ENCODE data around the gene DHH.
"Not testable (repeated sequence)": the region's sequence is repeated elsewhere in the genome, so short reads cannot be mapped to it uniquely, and the experiment has no call there.

The DHH gene

GRCh38 chr12:49094160-49094974 lies at the start of gene DHH:
Gene DHH, minus strand, starts transcription at chr12:49094801. Its CDS starts 289 bp downstream, at chr12:49094512.
- in situ Hi-C loops (cut with MboI; ENCODE audit: low sequenced_read_pairs): no loop called here

- in situ Hi-C loops (cut with MboI; ENCODE audit: low sequenced_read_pairs): no loop called here
Measured at GRCh38 chr12:49144384-49144783, 49.8 kb upstream of the DHH start.

- in situ Hi-C loops (cut with MboI; ENCODE audit: low sequenced_read_pairs): no loop called here
Measured at GRCh38 chr12:49138999-49139398, 44.4 kb upstream of the DHH start.

GRCh38 chr12:49138587-49138986 lies 44.0 kb upstream of the DHH start:
- in situ Hi-C loops (cut with MboI; ENCODE audit: low sequenced_read_pairs): no loop called here

- in situ Hi-C loops (cut with MboI; ENCODE audit: low sequenced_read_pairs): no loop called here
Measured at GRCh38 chr12:49137476-49137875, 42.9 kb upstream of the DHH start.

- in situ Hi-C loops (cut with MboI; ENCODE audit: low sequenced_read_pairs): not testable (repeated sequence)
Measured at GRCh38 chr12:49136997-49137396, 42.4 kb upstream of the DHH start.

GRCh38 chr12:49133590-49133989 lies 39.0 kb upstream of the DHH start:
- in situ Hi-C loops (cut with MboI; ENCODE audit: low sequenced_read_pairs): no loop called here

GRCh38 chr12:49133014-49133413 lies 38.4 kb upstream of the DHH start:
- in situ Hi-C loops (cut with MboI; ENCODE audit: low sequenced_read_pairs): no loop called here

GRCh38 chr12:49131894-49132461 lies 37.4 kb upstream of the DHH start:
- in situ Hi-C loops (cut with MboI; ENCODE audit: low sequenced_read_pairs): no loop called here

GRCh38 chr12:49131051-49131893 lies 36.7 kb upstream of the DHH start, which contains the start of gene TUBA1B:
Gene TUBA1B, minus strand, starts transcription at chr12:49131395. Its CDS starts 95 bp downstream, at chr12:49131300.
- in situ Hi-C loops (cut with MboI; ENCODE audit: low sequenced_read_pairs): no loop called here

- in situ Hi-C loops (cut with MboI; ENCODE audit: low sequenced_read_pairs): no loop called here
Measured at GRCh38 chr12:49130151-49131050, 35.8 kb upstream of the DHH start.

GRCh38 chr12:49129332-49130150 lies 34.9 kb upstream of the DHH start:
- in situ Hi-C loops (cut with MboI; ENCODE audit: low sequenced_read_pairs): no loop called here

GRCh38 chr12:49127971-49128370 lies 33.4 kb upstream of the DHH start:
- in situ Hi-C loops (cut with MboI; ENCODE audit: low sequenced_read_pairs): not testable (repeated sequence)

- in situ Hi-C loops (cut with MboI; ENCODE audit: low sequenced_read_pairs): no loop called here
Measured at GRCh38 chr12:49126852-49127763, 32.5 kb upstream of the DHH start.

GRCh38 chr12:49121047-49121696 lies 26.6 kb upstream of the DHH start:
- in situ Hi-C loops (cut with MboI; ENCODE audit: low sequenced_read_pairs): no loop called here

GRCh38 chr12:49111206-49111605 lies 16.6 kb upstream of the DHH start:
- in situ Hi-C loops (cut with MboI; ENCODE audit: low sequenced_read_pairs): no loop called here

GRCh38 chr12:49110464-49111155 lies 16.0 kb upstream of the DHH start, which contains the start of gene LMBR1L:
Gene LMBR1L, minus strand, starts transcription at chr12:49110847. Its CDS starts 292 bp downstream, at chr12:49110555.
- in situ Hi-C loops (cut with MboI; ENCODE audit: low sequenced_read_pairs): no loop called here
